Peyer's patch (tissue), 4 donors: ENCODE results near the gene ANKRD13D.

Source experiments
- POLR2A ChIP-seq, 2 donors: fragments of 450-650 bp; IDR thresholded peaks; one replicate each; pipeline ENCODE4 v1.5.1; 2017; ENCODE audit warnings: antibody characterized with exemption in 2 of 2, mild to moderate bottlenecking in 2 of 2, moderate library complexity in 2 of 2
- TF ChIP-seq, protein P1 (sequence below), 6 experiments: fragments of 450-650 bp in 4 of 6; fragments of 200-600 bp in 2 of 6; sonication (generic) in 1 of 6; IDR thresholded peaks; one replicate each; pipeline ENCODE4 v1.5.1; 2017 to 2019; ENCODE audit warnings: antibody characterized with exemption in 6 of 6, mild to moderate bottlenecking in 3 of 6, moderate library complexity in 1 of 6

DNA sequence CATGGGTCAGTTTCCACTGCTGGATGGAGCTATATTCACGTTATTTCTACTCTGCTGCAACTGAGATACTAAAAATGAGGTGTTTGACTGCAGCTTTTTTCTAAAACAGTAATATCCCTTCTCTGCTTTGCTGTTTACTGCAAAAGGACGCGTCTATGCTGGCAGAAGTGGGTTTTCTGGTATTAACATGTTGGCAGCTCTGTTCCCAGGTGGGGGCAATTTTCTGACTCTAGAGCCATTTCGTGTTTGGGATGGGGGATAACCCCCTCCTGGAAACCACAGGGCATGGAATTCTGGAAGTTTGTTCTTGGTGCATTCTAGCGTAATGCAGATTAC, 17.9 kb upstream of the ANKRD13D start:
- TF ChIP-seq POLR2A (IDR thresholded peaks at IDR 0.05), result no peak
- TF ChIP-seq, protein P1, sequence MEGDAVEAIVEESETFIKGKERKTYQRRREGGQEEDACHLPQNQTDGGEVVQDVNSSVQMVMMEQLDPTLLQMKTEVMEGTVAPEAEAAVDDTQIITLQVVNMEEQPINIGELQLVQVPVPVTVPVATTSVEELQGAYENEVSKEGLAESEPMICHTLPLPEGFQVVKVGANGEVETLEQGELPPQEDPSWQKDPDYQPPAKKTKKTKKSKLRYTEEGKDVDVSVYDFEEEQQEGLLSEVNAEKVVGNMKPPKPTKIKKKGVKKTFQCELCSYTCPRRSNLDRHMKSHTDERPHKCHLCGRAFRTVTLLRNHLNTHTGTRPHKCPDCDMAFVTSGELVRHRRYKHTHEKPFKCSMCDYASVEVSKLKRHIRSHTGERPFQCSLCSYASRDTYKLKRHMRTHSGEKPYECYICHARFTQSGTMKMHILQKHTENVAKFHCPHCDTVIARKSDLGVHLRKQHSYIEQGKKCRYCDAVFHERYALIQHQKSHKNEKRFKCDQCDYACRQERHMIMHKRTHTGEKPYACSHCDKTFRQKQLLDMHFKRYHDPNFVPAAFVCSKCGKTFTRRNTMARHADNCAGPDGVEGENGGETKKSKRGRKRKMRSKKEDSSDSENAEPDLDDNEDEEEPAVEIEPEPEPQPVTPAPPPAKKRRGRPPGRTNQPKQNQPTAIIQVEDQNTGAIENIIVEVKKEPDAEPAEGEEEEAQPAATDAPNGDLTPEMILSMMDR (IDR thresholded peaks at IDR 0.05), result no peak
